Liver (tissue), 9 donors: ENCODE results near the gene TRPM2. TPM values are rescaled to one million over a fixed set of nuclear protein-coding genes. Genes with fewer than 3 reads are reported as not detected.

ENCODE experiments used
- DNase-seq: peaks from one replicate; pipeline ENCODE4 v3.0.0-alpha.2; 2017; ENCODE audit warnings: low spot score
- H3K27ac ChIP-seq, 2 donors: one replicate each; pipeline ENCODE4 v1.7.0; 2013; ENCODE audit warnings: inconsistent platforms in 2 of 2, low read length in 2 of 2, control low read depth in 1 of 2, low read depth in 1 of 2, mild to moderate bottlenecking in 1 of 2
- H3K27me3 ChIP-seq, 4 donors: one replicate each; pipeline versions ENCODE4 v1.6.1 to v1.7.0; 2013; ENCODE audit warnings: low read length in 3 of 4, inconsistent platforms in 1 of 4, mild to moderate bottlenecking in 1 of 4, moderate library complexity in 1 of 4; ENCODE audit not compliant: control insufficient read depth in 4 of 4, insufficient read depth in 4 of 4
- H3K36me3 ChIP-seq, 4 donors: one replicate each; pipeline versions ENCODE4 v1.6.1 to v1.7.0; 2013; ENCODE audit warnings: low read length in 3 of 4, mild to moderate bottlenecking in 3 of 4, low read depth in 1 of 4, moderate library complexity in 1 of 4; ENCODE audit not compliant: control insufficient read depth in 4 of 4, insufficient read depth in 3 of 4
- H3K4me1 ChIP-seq, 4 donors: one replicate each; pipeline versions ENCODE4 v1.6.1 to v1.7.0; 2013; ENCODE audit warnings: low read length in 3 of 4, mild to moderate bottlenecking in 3 of 4, moderate library complexity in 1 of 4; ENCODE audit not compliant: control insufficient read depth in 4 of 4, insufficient read depth in 4 of 4
- H3K4me3 ChIP-seq, 3 donors: one replicate each; pipeline versions ENCODE4 v1.6.1 to v1.7.0; 2013; ENCODE audit warnings: low read length in 3 of 3, control low read depth in 1 of 3, low read depth in 1 of 3, mild to moderate bottlenecking in 1 of 3
- H3K9ac ChIP-seq, 2 donors: one replicate each; pipeline ENCODE4 v1.7.0; 2013; ENCODE audit warnings: low read length in 2 of 2, mild to moderate bottlenecking in 2 of 2, moderate library complexity in 2 of 2, control low read depth in 1 of 2, low read depth in 1 of 2
- H3K9me3 ChIP-seq, 4 donors: one replicate each; pipeline versions ENCODE4 v1.6.1 to v1.7.0; 2013; ENCODE audit warnings: low read length in 3 of 4; ENCODE audit not compliant: control insufficient read depth in 4 of 4
- ATF3 ChIP-seq: IDR thresholded peaks from 2 replicates; pipeline ENCODE4 v1.6.1; 2016; ENCODE audit warnings: antibody characterized with exemption
- CTCF ChIP-seq: fragments of 150-350 bp; IDR thresholded peaks from 2 replicates; pipeline ENCODE4 v1.5.1; 2017; ENCODE audit warnings: improper control_type of control experiment, low read depth, low read length; ENCODE audit not compliant: missing input control
- EGR1 ChIP-seq, 2 donors: IDR thresholded peaks; 2 replicates each; pipeline ENCODE4 v1.6.1; 2016 to 2018; ENCODE audit warnings: antibody characterized with exemption in 2 of 2, low read depth in 2 of 2
- FOXA1 ChIP-seq: IDR thresholded peaks from 2 replicates; pipeline ENCODE4 v1.6.1; 2016; ENCODE audit warnings: antibody characterized with exemption
- FOXA2 ChIP-seq: IDR thresholded peaks from 2 replicates; pipeline ENCODE4 v1.6.1; 2016; ENCODE audit warnings: antibody characterized with exemption
- GABPA ChIP-seq, 2 donors: IDR thresholded peaks in 1 of 2; conservative IDR thresholded peaks in 1 of 2; 2 replicates each; pipeline ENCODE4 v1.6.1; 2016; ENCODE audit warnings: antibody characterized with exemption in 2 of 2, mild to moderate bottlenecking in 1 of 2, moderate library complexity in 1 of 2
- HNF4A ChIP-seq, 2 donors: conservative IDR thresholded peaks; 2 replicates each; pipeline ENCODE4 v1.6.1; 2016; ENCODE audit warnings: antibody characterized with exemption in 2 of 2, mild to moderate bottlenecking in 2 of 2
- MAX ChIP-seq: IDR thresholded peaks from 2 replicates; pipeline ENCODE4 v1.6.1; 2016; ENCODE audit warnings: antibody characterized with exemption
- NR2F2 ChIP-seq: IDR thresholded peaks from 2 replicates; pipeline ENCODE4 v1.6.1; 2016; ENCODE audit warnings: antibody characterized with exemption
- RAD21 ChIP-seq, 2 donors: IDR thresholded peaks; 2 replicates each; pipeline ENCODE4 v1.6.1; 2016; ENCODE audit warnings: antibody characterized with exemption in 2 of 2, mild to moderate bottlenecking in 2 of 2
- REST ChIP-seq: IDR thresholded peaks from 2 replicates; pipeline ENCODE4 v1.6.1; 2016; ENCODE audit warnings: antibody characterized with exemption, mild to moderate bottlenecking
- RXRA ChIP-seq, 2 donors: IDR thresholded peaks; 2 replicates each; pipeline ENCODE4 v1.6.1; 2017 to 2018; ENCODE audit warnings: antibody characterized with exemption in 2 of 2, mild to moderate bottlenecking in 1 of 2
- SP1 ChIP-seq: IDR thresholded peaks from 2 replicates; pipeline ENCODE4 v1.6.1; 2018; ENCODE audit warnings: antibody characterized with exemption, mild to moderate bottlenecking
- TAF1 ChIP-seq: conservative IDR thresholded peaks from 2 replicates; pipeline ENCODE4 v1.6.1; 2016; ENCODE audit warnings: antibody characterized with exemption, mild to moderate bottlenecking
- YY1 ChIP-seq: IDR thresholded peaks from 2 replicates; pipeline ENCODE4 v1.6.1; 2016; ENCODE audit warnings: antibody characterized with exemption, mild to moderate bottlenecking
- ZBTB33 ChIP-seq: IDR thresholded peaks from 2 replicates; pipeline ENCODE4 v1.6.1; 2016; ENCODE audit warnings: antibody characterized with exemption
- WGBS: extraction: QIAGEN DNeasy Blood & Tissue Kit; methylation state at CpG from one replicate; pipeline ENCODE4 v1.1.7; 2013; 5-methylcytosine and 5-hydroxymethylcytosine counted together
- polyA plus RNA-seq, 2 donors: library from polyadenylated mRNA; stranded (reverse) in 1 of 2; unstranded in 1 of 2; fragments of 200-250 nt in 1 of 2; fragments of >200 nt in 1 of 2; fragmentation: Nextera tagmentation in 1 of 2; extraction: Ambion mirVana in 1 of 2; gene quantifications; one replicate each; pipeline versions ENCODE4 v1.2.1 to v1.2.3, GENCODE V29; 2013 to 2015
- total RNA-seq, 2 donors: library from RNA; depleted of rRNA; stranded (reverse); fragments of >200 nt; gene quantifications; one replicate each; pipeline ENCODE4 v1.2.3, GENCODE V29; 2014
- donor health status: healthy.
- donor health status: healthy.
- donor health status: healthy.
- donor health status: healthy.
- donor health status: healthy.

Gene TRPM2
- total and polyA plus RNA-seq, 4 donors: 0.43 to 1.3 (median 0.63) TPM

GRCh38 chr21:44466996-44467858 is 113.8 kb downstream of the TRPM2 start (continued):
- TF ChIP-seq ZBTB33 (no peak), FOXA1 (no peak), ATF3 (no peak), RXRA (IDR thresholded peaks at IDR 0.05) (peak; percentile 14 to 44)

- 43% methylated on average over 15 of the region's 15 CpGs for WGBS
- TF ChIP-seq HNF4A (conservative IDR thresholded peaks at IDR 0.05): peak in 1 of 2 donors; percentile 13
- no peak for TF ChIP-seq GABPA (IDR thresholded peaks at IDR 0.05 in 1 of 2, conservative IDR thresholded peaks at IDR 0.05 in 1 of 2)
- Histone ChIP-seq H3K36me3 (peaks cover 0 to 4% (median 0%) of the 10 kb centered on the region in 4 donors), H3K27ac (peak overlapping the region; percentile 34 to 71), H3K9ac (peak overlapping the region; percentile 20 to 53), H3K4me1 (peaks cover 4 to 14% (median 10%) of the 10 kb centered on the region in 4 donors), H3K4me3 (no peak overlapping the region), H3K27me3 (no peaks in the 10 kb centered on the region), H3K9me3 (no peaks in the 10 kb centered on the region)
- DNase-seq: no peak
Measured at GRCh38 chr21:44467859-44468195, 114.4 kb downstream of the TRPM2 start.

GRCh38 chr21:44471341-44471740 is 117.9 kb downstream of the TRPM2 start:
- Histone ChIP-seq H3K9me3 (no peaks in the 10 kb centered on the region), H3K9ac (no peak overlapping the region), H3K27me3 (no peaks in the 10 kb centered on the region), H3K36me3 (no peaks in the 10 kb centered on the region), H3K27ac (no peak overlapping the region), H3K4me1 (peaks cover 6 to 14% (median 13%) of the 10 kb centered on the region in 4 donors), H3K4me3 (no peak overlapping the region)
- DNase-seq: no peak
- TF ChIP-seq FOXA2 (no peak), SP1 (no peak), RAD21 (IDR thresholded peaks at IDR 0.05) (no peak), RXRA (IDR thresholded peaks at IDR 0.05) (no peak), MAX (no peak), HNF4A (conservative IDR thresholded peaks at IDR 0.05) (no peak), REST (no peak), GABPA (IDR thresholded peaks at IDR 0.05 in 1 of 2, conservative IDR thresholded peaks at IDR 0.05 in 1 of 2) (no peak), EGR1 (IDR thresholded peaks at IDR 0.05; ENCODE audit: low read depth in 2 of 2) (no peak), ZBTB33 (no peak), ATF3 (no peak), FOXA1 (no peak), CTCF (no peak), NR2F2 (no peak), TAF1 (no peak), YY1 (no peak)
